Measurements from ENCODE around the gene TMEM255B. TPM values are rescaled to one million over a fixed set of nuclear protein-coding genes. Genes with fewer than 3 reads are reported as not detected.

Gene TMEM255B
- total RNA-seq, 1 donor from 2014 or later, result 0.89 TPM

DNA sequence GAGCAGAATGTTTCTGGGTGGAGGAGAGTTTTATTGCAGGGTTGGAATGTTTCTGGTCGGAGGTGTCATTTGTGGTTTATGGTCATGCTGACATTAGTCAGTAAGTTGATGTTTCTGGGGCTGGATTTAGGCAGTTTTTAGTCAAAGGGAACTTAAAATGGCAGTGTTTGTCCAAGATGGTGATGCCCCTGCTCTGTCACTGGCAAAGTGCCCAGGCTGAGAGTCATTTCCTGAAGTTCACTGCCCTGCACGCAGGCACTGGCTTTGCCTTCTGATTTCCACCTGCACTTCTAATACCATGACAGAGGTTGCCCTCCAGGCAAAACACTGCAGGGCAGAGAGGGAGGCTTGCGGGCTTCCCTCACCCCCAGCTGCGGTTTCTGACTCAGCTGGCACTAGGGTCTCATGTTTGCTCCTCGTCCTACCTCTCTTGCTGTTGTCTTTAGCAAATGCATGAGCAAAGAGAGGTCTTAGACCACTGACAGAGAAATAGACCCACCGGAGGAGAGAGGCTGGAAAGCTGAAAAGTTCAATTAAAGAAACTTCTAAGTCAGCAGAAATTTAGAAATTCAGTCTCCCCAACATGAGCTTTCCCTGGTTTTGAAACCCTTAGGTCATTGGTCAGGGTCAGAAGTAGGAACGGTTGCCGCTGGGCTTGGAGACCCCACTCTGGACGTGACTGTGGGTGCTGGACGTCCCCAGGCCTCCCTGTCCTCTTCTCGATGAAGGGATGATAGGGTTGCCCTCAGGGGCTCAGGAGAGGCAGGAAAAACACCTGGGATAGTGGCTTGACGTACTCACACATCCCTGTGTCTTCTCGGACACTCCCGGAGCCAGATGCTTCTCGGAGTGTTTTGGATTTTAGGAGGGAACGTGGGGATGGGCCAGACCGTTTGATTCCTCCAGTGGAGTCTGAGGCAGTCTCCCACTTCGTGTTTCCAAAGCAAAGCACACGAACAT lies 26.3 kb downstream of the TMEM255B start:
- Mint-ChIP-seq H3K27ac (ENCODE audit: unreplicated experiment) (peak overlapping the region; percentile 23), H3K9me3 (ENCODE audit: unreplicated experiment) (no peaks in the 10 kb centered on the region)
- DNase-seq (ENCODE audit: extremely low spot score, unreplicated experiment), result no peak

DNA sequence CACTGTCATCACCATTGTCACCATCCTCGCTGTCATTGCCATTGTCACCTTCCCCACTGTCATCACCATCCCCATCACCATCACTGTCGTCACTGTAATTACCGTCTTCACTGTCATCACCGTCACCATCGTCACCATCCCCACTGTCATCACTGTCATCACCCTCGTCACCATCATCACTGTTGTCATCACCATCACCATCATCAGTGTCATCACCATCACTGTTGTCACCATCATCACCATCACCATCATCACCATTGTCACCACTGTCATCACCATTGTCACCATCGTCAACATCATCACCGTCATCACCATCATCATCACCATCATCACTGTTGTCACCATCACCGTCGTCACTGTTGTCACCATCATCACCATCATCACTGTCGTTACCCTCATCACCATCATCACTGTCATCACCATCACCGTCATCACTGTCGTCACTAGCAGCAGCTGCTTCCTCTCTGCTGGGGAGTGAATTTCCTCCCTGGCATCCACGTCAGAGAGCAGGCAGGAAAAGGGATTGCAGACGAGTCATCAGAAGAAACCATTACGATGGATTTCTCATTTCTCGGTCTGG lies 27.3 kb downstream of the TMEM255B start:
- peaks cover 17% of the 10 kb centered on the region for H3K4me1 Mint-ChIP-seq (ENCODE audit: unreplicated experiment)
- no peak for DNase-seq (ENCODE audit: extremely low spot score, unreplicated experiment)
- peaks cover 16% of the 10 kb centered on the region for H3K27me3 Mint-ChIP-seq (ENCODE audit: unreplicated experiment)
- H3K4me3 Mint-ChIP-seq (ENCODE audit: unreplicated experiment), result no peak overlapping the region
- TF ChIP-seq, protein P1, sequence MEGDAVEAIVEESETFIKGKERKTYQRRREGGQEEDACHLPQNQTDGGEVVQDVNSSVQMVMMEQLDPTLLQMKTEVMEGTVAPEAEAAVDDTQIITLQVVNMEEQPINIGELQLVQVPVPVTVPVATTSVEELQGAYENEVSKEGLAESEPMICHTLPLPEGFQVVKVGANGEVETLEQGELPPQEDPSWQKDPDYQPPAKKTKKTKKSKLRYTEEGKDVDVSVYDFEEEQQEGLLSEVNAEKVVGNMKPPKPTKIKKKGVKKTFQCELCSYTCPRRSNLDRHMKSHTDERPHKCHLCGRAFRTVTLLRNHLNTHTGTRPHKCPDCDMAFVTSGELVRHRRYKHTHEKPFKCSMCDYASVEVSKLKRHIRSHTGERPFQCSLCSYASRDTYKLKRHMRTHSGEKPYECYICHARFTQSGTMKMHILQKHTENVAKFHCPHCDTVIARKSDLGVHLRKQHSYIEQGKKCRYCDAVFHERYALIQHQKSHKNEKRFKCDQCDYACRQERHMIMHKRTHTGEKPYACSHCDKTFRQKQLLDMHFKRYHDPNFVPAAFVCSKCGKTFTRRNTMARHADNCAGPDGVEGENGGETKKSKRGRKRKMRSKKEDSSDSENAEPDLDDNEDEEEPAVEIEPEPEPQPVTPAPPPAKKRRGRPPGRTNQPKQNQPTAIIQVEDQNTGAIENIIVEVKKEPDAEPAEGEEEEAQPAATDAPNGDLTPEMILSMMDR (IDR thresholded peaks at IDR 0.05), result no peak
- H3K27ac Mint-ChIP-seq (ENCODE audit: unreplicated experiment), result no peak overlapping the region
- H3K9me3 Mint-ChIP-seq (ENCODE audit: unreplicated experiment), result no peaks in the 10 kb centered on the region
- no peaks in the 10 kb centered on the region for H3K36me3 Mint-ChIP-seq (ENCODE audit: unreplicated experiment)

More for the DNA sequence above, 26.3 kb downstream of the TMEM255B start:
- TF ChIP-seq, protein P1 (IDR thresholded peaks at IDR 0.05), result no peak
- peaks cover 17% of the 10 kb centered on the region for H3K4me1 Mint-ChIP-seq (ENCODE audit: unreplicated experiment)
- H3K36me3 Mint-ChIP-seq (ENCODE audit: unreplicated experiment), result no peaks in the 10 kb centered on the region
- H3K27me3 Mint-ChIP-seq (ENCODE audit: unreplicated experiment), result peaks cover 24% of the 10 kb centered on the region
- no peak overlapping the region for H3K4me3 Mint-ChIP-seq (ENCODE audit: unreplicated experiment)

DNA sequence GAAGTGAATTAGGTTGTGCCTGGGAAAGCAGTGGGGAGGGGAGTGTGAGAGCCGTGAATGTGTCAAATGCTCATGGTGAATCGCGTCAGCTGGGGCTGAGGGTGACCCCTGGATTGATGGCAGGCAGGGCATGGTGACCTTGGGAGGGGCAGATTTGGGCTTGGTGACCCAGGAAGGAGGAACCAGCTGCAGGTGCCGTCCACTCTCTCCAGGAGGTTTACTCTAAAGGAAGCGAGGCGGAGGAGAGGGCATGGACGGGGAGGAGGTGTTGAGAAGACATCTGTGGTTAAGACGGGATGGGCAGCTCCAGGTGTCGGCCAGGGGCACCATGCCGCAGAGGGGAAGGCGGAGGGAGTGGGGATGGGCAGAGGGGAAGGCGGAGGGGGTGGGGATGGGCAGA lies 28.7 kb downstream of the TMEM255B start:
- TF ChIP-seq, protein P1 (IDR thresholded peaks at IDR 0.05), result no peak
- H3K36me3 Mint-ChIP-seq (ENCODE audit: unreplicated experiment), result no peaks in the 10 kb centered on the region
- no peak overlapping the region for H3K27ac Mint-ChIP-seq (ENCODE audit: unreplicated experiment)
- H3K9me3 Mint-ChIP-seq (ENCODE audit: unreplicated experiment), result no peaks in the 10 kb centered on the region
- H3K4me1 Mint-ChIP-seq (ENCODE audit: unreplicated experiment), result peaks cover 17% of the 10 kb centered on the region
- H3K4me3 Mint-ChIP-seq (ENCODE audit: unreplicated experiment), result no peak overlapping the region
- H3K27me3 Mint-ChIP-seq (ENCODE audit: unreplicated experiment), result peaks cover 18% of the 10 kb centered on the region
- DNase-seq (ENCODE audit: extremely low spot score, unreplicated experiment), result no peak

DNA sequence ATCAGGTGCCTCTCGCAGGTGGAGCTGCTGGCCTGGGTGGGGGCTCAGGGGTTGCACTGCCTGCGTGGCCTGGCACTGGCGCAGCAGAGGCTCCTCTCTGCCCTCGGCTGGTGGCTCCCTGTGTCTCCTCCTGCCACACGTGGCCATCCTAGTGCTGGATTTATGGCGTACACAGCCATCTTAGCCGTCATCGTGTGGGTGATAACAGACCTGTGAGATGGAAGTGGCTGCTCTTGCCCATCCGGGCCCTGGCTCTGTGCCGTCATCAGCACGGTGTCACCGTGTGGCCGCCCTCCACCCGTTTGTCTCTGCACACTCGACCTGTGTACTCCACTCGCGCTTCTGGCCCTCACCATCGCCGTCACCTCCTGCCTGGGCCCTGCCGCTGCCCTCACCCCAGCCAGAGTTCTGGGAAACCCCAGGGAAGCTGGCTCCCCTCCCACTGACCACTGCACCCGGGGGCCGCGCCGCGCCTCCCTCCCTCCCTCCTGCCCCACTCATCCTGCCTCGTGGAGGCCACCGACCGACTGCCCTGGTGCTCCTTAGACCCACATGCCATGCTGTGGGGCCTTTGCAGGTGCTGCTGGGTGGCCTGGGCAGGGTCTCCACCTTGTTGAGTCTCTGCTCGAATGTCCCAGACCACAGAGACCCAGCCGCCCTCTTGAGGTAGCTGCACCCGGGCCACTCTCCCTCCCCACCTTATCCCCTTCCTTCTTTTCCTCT lies 29.5 kb downstream of the TMEM255B start:
- Mint-ChIP-seq H3K4me1 (ENCODE audit: unreplicated experiment) (peaks cover 17% of the 10 kb centered on the region), H3K4me3 (ENCODE audit: unreplicated experiment) (no peak overlapping the region), H3K36me3 (ENCODE audit: unreplicated experiment) (no peaks in the 10 kb centered on the region), H3K9me3 (ENCODE audit: unreplicated experiment) (no peaks in the 10 kb centered on the region), H3K27ac (ENCODE audit: unreplicated experiment) (no peak overlapping the region), H3K27me3 (ENCODE audit: unreplicated experiment) (peaks cover 15% of the 10 kb centered on the region)
- DNase-seq (ENCODE audit: extremely low spot score, unreplicated experiment), result no peak
- TF ChIP-seq, protein P1 (IDR thresholded peaks at IDR 0.05), result no peak
